GM21825 (cell line): Measurements from ENCODE around the gene ZDHHC14.

Experiments
- ATAC-seq: cut with Tn5 transposase; IDR thresholded peaks from one replicate; pipeline ENCODE4 v1.9.1; 2021; ENCODE audit warnings: mild to moderate bottlenecking, moderate library complexity; ENCODE audit not compliant: unreplicated experiment

ZDHHC14 gene

GRCh38 chr6:157653521-157653920 is 272.5 kb downstream of the ZDHHC14 start:
- ATAC-seq: no peak

DNA sequence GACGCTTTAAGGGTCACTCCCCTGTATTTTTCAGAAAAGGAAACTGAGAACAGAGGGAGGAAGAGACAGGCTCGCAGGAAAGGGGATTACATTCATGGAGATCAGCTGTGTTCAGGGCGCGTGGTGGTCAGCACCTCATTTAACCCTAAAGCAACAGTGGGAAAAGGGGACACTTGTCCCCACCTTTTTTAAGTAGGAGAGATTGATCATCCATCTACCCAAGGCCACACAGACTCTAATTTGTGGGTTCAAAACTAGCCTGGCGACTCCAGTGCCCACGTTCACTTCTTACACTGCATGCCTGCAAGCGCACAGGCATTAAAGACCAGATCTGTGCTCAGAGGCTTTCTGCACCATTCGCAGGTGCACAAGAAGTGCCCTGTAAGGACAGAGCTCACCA is 274.1 kb downstream of the ZDHHC14 start:
- no peak for ATAC-seq

DNA sequence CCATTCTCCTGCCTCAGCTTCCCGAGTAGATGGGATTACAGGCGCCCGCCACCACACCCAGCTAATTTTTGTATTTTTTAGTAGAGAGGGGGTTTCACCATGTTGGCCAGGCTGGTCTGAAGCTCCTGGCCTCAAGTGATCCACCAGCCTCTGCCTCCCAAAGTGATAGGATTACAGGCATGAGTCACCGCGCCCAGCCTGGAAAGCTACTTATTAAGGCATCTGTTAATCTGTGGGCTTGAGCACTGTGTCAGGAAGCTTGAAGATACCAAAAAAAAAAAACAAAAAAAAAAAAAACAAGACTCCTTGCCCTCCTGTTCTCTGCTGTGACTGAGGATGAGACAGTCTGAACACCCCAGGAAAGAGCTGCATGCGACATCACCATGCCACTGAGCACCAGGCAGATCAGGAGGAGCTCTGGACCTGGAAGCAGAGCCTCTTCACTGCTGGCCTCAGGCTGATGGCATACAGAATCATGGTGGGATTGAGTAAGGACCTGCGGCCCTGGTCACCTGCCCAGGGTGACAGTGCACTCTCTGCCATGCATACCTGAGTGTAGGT is 275.5 kb downstream of the ZDHHC14 start:
- ATAC-seq: no peak

- no peak for ATAC-seq
These were observed 276.8 kb downstream of the ZDHHC14 start for GRCh38 chr6:157657754-157658153.

DNA sequence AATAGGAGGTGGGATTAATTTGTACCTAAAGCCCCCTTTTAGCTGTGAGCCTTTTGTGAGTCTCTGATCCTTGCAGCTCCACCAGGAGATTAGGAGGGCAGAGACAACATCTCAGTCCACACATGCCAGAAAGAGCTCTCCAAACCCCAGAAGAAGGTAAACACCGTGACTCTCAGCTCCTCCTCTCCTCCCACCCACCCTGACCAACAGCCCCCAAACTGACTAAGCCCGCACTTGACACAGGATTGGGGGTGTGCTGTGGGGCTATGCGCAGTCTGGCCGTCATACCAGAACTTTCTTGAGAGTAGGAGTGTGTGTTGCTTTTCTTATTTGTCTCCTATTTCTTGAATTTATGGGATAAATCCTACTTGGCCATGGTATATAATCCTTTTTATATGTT is 277.3 kb downstream of the ZDHHC14 start:
- no peak for ATAC-seq

DNA sequence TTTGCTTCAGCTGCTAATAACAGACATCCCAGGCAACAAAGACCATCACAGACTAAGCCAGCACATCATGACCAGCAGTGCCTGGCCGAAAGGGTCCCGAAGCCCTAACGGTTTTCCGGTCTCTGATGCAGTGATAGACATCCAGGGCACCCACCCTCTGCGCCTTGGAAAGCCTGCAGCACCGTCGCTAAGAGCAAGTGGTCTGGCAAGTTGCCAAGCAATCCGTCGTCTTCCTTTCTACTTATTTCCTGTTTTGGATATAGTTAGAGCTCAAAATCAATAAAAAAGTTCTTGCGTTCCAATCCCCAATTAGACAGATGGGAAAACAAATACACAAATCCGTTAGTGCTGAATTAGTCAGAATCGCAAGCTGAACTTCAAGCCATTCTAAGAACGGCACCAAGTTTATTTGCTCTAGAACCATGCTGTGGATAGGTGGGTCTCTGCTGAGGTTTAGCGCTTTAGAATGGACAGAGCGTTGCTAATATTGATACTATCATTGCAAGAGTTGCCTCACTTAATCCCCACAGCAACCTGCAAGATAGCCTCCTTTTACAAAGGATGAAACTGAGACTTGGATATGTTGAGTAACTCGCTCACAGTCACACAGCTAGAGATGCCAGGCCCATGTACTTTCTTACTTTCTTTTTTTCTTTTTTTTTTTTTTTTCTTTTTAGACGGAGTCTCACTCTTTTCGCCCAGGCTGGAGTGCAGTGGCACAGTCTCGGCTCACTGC is 278.7 kb downstream of the ZDHHC14 start:
- ATAC-seq: no peak

- ATAC-seq: no peak
These were observed 279.4 kb downstream of the ZDHHC14 start for GRCh38 chr6:157660414-157660813.

DNA sequence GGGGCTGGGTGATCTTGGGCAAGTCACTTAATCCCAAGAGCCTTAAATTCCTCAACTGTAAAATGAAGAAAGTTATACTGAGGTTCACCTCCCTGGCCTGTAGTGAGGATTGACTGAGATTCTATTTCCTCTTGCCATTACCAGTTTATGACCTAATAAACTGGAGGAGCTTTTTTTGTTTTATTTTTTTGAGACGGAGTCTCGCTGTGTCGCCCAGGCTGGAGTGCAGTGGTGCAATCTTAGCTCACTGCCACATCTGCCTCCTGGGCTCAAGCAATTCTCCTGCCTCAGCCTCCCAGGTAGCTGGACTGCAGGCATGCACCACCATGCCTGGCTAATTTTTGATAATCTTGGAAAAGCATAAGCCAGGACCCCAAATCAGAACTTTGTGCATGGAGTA is 280.7 kb downstream of the ZDHHC14 start:
- ATAC-seq: no peak

DNA sequence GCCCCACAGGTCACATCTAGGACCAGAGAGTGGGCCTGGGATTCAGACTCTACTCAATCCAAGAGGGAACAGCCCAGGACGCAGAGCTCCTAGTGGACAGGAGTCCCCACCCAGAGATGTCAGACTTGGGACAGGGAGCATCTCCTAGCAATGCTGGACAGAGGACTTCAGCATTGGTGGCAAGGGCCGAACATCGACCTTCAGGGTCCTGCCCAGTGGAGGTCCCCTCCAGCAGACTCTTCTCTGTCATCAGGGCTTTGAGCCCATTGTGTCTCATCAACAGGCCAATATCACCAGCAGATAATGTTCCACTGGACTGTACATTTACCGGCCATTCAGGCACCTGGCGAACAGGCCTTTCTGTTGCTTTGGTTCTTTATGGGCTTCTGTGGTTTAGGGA is 282.3 kb downstream of the ZDHHC14 start:
- ATAC-seq: no peak

GRCh38 chr6:157665180-157665579 is 284.2 kb downstream of the ZDHHC14 start:
- ATAC-seq: no peak

DNA sequence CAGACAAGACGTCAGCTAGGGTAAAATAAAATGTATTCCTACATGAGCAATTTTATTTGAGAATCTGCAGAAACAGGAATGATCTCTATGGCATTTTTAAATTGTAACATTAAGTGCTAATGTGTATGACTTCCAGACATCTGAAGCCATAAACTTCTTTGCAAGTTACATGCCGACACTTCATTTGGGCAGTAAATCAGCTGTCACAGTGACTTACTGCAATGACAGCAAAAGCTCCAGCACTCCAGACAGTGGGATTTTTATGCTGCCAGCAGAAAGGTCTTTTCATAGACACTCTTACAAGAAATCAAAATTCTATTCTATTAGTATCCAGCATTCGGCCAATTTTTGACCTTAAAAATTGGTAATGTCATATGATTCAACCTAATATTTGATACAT is 285.7 kb downstream of the ZDHHC14 start:
- no peak for ATAC-seq

- no peak for ATAC-seq
These were observed 286.4 kb downstream of the ZDHHC14 start for GRCh38 chr6:157667211-157668008.

DNA sequence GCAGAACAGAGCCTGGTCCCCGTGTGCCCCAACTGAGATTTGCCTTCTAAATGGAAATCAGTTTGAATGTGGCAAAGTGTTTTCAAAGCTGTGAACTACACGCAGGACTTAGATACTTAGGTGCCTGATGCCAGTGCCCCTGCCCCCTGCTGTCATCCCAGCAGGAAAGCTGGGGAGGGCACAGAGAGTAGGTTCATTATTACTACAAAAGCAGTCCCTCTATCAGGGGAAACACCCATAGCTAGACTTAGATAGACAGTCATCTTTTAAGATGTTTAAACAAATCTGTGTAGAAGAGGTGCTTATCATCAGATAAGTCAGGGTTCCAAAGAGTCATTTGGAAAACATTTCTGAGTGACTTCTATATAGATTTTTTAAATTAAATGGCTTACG is 287.0 kb downstream of the ZDHHC14 start:
- no peak for ATAC-seq

DNA sequence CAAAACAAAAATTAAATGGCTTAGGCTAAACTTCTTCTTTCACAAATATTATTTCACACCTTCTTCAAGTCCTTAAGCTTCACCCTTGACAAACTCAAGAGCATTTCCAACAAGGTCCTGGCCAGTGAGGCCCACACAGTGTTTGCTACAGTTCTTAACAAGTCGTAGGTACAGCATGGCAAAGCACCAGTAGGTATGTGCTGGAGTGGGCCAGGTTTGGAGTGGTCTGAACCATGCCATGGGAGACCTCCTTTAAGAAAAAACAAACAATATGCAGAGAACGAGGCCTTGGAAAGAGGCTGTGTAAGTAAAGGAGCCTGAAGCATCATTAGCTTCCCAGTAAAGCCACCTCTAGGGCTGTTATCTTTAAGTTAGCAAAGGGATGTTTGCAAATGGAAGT is 287.7 kb downstream of the ZDHHC14 start:
- ATAC-seq: no peak

GRCh38 chr6:157669323-157669722 is 288.3 kb downstream of the ZDHHC14 start:
- no peak for ATAC-seq

GRCh38 chr6:157669747-157670216 is 288.8 kb downstream of the ZDHHC14 start:
- ATAC-seq: no peak

DNA sequence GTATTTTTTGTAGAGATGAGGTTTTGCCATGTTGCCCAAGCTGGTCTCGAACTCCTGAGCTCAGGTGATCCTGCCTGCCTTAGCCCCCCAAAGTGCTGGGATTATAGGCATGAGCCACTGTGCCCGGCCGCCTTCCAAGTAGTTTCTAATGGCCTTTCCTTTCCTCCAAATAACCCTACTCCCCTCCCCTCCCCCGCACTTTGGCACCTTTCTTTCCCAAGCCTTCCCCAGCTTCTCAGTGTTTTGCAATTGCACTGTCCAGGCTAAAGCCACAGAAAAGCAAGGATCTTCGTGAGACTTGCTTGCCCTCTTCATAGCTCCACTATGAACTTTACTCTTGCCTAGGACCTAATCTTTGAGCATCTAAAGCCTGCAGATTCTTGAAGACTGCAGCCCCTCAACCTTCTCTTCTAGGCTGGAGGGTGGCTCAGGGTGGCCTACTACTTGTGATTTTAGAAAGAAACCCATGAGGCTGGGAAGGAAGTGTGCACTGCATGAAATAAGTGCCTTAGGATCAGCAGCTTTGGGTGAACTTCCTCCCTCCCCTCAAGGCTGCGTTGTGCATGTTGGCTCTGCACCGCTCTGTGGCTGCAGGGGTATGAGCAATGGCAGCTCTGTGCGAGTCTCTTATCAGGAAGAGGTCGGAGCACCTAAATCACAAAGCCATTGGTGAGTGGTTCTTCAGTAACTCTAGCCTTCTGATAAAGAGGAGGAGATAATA is 289.6 kb downstream of the ZDHHC14 start:
- no peak for ATAC-seq

DNA sequence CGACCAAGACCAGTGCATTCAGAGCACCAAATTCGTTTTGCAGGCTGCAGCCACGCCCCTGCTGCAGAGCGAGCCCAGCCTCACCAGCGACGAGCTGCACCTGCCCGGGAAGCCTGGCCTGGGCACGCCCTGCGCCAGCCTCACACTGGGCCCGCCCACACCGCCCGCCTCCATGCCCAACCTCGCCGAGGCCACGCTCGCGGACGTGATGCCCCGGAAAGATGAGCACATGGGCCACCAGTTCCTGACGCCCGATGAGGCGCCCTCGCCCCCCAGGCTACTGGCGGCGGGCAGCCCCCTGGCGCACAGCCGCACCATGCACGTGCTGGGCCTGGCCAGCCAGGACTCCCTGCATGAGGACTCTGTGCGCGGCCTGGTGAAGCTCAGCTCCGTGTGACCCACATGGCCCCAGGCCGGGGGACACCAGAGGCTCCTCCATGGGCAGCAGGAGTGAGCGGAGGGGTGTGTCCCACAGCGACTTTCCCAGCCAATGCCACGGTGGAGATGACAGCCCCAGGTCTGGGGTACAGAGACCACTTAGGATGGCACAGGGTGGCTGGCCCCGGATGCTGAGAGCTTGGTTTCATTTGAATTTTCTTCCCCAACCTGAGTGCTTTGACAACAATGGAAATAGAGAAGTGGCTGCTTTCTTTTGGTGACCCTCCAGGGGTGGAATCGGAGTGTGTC is 291.9 kb downstream of the ZDHHC14 start:
- ATAC-seq: no peak

DNA sequence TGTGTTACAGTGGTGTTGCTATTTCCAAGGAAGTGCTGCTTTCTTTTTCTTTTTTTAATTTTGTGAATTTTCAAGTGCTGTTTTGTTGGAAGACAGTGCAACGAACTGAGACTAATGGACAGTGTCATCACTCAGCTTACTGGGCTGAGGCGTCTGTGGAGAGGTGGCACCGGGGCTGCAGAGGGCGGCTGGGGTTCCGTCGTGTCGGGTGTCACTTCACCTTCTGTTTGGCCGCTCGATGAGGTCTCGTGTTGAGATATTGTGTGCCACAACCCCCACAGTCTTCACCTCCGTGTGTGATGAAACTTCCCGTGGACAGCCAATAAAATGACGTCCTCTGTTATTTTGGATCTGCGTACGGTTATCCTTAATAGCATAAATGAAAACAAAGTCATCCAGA is 292.6 kb downstream of the ZDHHC14 start:
- no peak for ATAC-seq

- no peak for ATAC-seq
These were observed 293.1 kb downstream of the ZDHHC14 start for GRCh38 chr6:157674061-157674460.

- ATAC-seq: no peak
These were observed 294.8 kb downstream of the ZDHHC14 start for GRCh38 chr6:157675831-157676230.
